Brain microvascular endothelial cell (primary cell): ENCODE measurements around the gene RAMP1.

Experiments
- DNase-seq: peaks from one replicate; pipeline ENCODE4 v3.0.0-alpha.2; 2020
- H3K27ac ChIP-seq: fragments of 250-450 bp; sonication (Bioruptor Pico); 2 replicates; pipeline ENCODE4 v1.5.1; 2020; ENCODE audit warnings: mild to moderate bottlenecking, moderate library complexity
- H3K27me3 ChIP-seq: fragments of 250-450 bp; sonication (Bioruptor Pico); replicated peaks from 2 replicates; pipeline ENCODE4 v1.5.1; 2020; ENCODE audit warnings: mild to moderate bottlenecking
- H3K36me3 ChIP-seq: fragments of 250-450 bp; sonication (Bioruptor Pico); replicated peaks from 2 replicates; pipeline ENCODE4 v1.5.1; 2020; ENCODE audit warnings: mild to moderate bottlenecking
- H3K4me3 ChIP-seq: 2 replicates; pipeline ENCODE4 v1.5.1; 2011; ENCODE audit warnings: low read depth, mild to moderate bottlenecking, control low read depth, low read length, moderate library complexity
- in situ Hi-C: cut with HindIII; loops from 2 replicates; pipeline ENCODE4 v1.10.0; 2017; ENCODE audit warnings: low sequenced_read_pairs, low pct_ligation_motif_present
- TF ChIP-seq, protein P1 (sequence below): IDR thresholded peaks from 2 replicates; pipeline ENCODE4 v1.5.1; 2011; ENCODE audit warnings: low read depth, mild to moderate bottlenecking, moderate library complexity, low read length, control low read depth, inconsistent platforms; ENCODE audit errors: missing control alignments

Gene RAMP1

DNA sequence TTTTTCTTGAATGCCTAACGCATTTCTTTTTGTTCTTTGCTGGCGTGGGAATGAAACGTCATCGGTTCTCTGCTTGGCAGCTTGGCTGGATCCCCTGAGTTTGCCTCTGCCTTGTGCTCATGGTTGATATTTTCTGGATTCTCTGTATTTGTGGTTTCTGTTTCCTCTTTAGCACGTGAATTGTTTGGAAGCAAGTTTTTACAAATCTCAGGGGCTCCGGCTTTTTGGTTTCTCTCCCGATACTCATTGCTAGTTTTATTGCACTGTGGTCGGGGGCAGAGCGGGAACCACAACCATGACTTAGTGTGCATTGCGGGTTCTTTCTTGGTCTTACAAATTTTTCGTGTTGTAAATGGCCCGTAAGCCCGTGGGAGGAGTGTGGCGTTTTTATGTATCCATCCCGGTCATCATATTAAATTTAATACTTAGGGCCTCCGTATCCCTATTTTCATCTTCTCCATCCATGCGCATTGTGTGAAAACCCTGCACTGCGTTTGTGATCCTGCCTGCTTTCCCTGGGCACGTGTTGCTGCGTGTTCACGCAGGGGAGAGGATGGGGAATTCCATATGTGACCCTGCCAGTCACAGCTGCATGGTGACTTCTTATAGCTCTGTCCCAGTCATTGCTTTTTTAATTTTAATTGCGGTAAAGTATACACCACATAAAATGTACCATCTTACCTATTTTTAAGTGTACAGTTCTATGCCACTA lies 9.4 kb downstream of the RAMP1 start:
- no peak for DNase-seq
- H3K4me3 ChIP-seq, result no peak overlapping the region

DNA sequence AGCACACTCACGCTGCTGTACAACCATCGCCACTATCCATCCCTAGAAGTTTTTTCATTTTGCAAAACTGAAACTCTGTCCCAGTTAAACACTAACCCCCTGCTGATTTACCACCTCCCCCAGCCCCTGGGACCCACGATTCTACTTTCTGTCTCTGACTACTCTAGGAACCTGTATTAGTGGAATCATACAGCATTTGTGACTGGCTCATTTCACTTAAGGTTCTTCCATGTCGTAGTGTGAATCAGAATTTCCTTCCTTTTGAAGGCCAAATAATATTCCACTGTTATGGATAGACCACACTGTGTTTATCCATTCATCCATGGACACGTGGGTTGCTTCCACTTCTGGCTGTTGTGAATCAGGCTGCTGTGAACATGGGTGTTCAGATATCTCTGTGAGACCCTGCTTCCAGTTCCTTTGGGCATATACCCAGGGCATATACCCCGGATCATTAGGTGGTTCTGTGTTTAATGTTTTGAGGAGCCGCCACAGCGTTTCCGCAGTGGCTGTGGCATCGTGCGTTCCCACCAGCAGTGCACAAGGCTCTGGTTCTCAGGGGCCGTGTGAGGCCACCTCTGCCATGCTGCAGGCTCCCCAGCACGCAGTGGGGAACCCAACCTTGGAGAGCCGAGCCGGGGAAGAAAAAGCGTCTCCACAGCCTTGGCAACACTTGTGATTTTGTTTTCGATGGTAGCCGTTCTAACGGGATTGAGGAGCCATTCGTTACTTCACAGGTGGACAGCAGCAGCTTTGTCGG lies 10.1 kb downstream of the RAMP1 start:
- no peaks in the 10 kb centered on the region for H3K36me3 ChIP-seq
- in situ Hi-C loops, result no loop called here
- H3K27ac ChIP-seq, result no peak overlapping the region
- H3K27me3 ChIP-seq, result no peaks in the 10 kb centered on the region
- no peak for DNase-seq
- H3K4me3 ChIP-seq, result no peak overlapping the region
- TF ChIP-seq, protein P1, sequence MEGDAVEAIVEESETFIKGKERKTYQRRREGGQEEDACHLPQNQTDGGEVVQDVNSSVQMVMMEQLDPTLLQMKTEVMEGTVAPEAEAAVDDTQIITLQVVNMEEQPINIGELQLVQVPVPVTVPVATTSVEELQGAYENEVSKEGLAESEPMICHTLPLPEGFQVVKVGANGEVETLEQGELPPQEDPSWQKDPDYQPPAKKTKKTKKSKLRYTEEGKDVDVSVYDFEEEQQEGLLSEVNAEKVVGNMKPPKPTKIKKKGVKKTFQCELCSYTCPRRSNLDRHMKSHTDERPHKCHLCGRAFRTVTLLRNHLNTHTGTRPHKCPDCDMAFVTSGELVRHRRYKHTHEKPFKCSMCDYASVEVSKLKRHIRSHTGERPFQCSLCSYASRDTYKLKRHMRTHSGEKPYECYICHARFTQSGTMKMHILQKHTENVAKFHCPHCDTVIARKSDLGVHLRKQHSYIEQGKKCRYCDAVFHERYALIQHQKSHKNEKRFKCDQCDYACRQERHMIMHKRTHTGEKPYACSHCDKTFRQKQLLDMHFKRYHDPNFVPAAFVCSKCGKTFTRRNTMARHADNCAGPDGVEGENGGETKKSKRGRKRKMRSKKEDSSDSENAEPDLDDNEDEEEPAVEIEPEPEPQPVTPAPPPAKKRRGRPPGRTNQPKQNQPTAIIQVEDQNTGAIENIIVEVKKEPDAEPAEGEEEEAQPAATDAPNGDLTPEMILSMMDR, result no peak

More for the DNA sequence above, 9.4 kb downstream of the RAMP1 start:
- H3K27ac ChIP-seq, result no peak overlapping the region
- in situ Hi-C loops, result no loop called here
- no peaks in the 10 kb centered on the region for H3K27me3 ChIP-seq
- TF ChIP-seq, protein P1, result no peak
- H3K36me3 ChIP-seq, result no peaks in the 10 kb centered on the region

- TF ChIP-seq, protein P1, result no peak
- Histone ChIP-seq H3K27ac (no peak overlapping the region), H3K36me3 (no peaks in the 10 kb centered on the region), H3K4me3 (no peak overlapping the region), H3K27me3 (no peaks in the 10 kb centered on the region)
- in situ Hi-C loops, result no loop called here
- DNase-seq, result no peak
Measured at GRCh38 chr2:237870126-237870525, 10.7 kb downstream of the RAMP1 start.

DNA sequence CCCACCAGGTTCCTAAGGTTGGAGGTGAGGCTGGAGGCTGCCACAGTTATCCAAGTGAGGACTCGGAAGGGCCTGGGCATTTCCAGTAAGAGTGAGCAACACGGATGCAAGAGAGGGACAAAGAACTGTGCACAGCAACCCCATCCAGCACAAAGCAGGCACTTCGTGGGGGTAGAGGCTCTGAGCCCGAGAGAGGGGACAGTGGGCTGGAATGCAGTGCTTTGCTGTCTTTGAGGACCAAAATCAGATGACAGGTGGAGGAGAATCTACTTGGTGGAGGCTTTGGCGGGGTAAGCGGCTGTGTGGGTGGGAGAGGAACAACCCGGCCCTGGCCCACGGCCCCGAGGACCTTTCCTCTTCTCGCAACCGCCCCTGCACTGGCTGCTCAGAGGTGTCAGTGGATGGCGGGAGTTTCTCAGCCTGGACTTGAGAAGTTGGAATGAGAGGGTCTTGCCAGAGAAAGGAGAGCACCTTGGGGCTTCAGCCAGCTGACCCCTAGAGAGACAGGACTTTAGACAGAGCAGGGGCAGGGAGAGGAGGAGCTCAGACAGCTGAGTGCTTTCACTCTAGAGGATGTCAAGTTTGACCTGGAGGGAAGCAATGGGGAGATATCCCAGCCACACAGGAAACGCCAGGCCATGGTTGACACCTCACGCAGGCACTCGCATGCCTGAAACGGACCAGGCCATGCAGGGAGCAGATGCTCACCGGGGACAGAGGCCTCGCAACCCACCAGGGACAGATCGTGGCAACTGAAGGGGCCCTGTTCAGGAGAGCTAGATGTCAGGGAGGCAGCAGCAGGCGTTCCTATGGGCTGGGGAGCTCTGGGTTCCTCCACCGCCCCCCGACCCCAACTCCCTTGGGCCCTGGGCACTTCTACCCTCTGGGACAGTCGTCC lies 11.6 kb downstream of the RAMP1 start:
- no peak overlapping the region for H3K4me3 ChIP-seq
- H3K27ac ChIP-seq, result no peak overlapping the region
- no peaks in the 10 kb centered on the region for H3K27me3 ChIP-seq
- DNase-seq, result no peak
- H3K36me3 ChIP-seq, result no peaks in the 10 kb centered on the region
- in situ Hi-C loops, result no loop called here
- TF ChIP-seq, protein P1, result no peak

DNA sequence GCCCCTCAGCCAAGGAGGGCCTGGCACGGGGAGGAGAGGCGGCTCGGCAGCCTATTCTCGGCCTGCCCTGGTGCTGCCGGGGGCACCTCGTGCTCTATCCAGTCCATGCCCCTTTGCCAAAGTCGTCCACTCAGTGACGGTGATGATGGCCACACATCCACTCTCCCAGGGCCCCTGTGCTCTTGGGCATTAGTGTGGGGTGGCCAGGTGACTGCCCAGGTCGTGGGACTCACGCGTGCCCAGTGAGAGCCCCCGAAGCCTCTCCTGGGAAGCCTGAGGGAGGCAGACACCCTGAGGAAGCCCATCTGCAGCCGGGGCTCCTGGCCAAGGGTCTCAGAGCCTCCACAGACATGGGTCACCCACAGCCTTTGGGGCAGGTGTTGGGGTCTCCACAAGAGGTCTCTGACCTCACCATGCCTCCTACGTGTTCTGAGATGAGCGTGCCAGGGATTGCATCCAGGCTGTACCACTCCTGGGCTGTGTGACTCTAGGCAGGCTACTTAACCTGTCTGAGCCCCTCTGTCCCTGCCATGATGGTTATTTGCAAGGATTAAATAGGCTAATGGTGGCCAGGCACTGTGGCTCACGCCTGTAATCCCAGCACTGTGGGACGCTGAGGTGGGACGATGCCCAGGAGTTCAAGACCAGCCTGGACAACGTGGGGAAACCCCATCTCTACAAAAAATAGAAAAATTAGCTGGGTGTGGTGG lies 12.9 kb downstream of the RAMP1 start:
- H3K4me3 ChIP-seq, result no peak overlapping the region
- H3K27me3 ChIP-seq, result no peaks in the 10 kb centered on the region
- H3K27ac ChIP-seq, result no peak overlapping the region
- in situ Hi-C loops, result no loop called here
- TF ChIP-seq, protein P1, result no peak
- no peaks in the 10 kb centered on the region for H3K36me3 ChIP-seq
- no peak for DNase-seq
